Activated gamma-delta T cell treated with anti-CD3 and anti-CD28 coated beads, Interleukin-2, amount 50 U/mL, for 16 hours (primary cell): ENCODE measurements around the gene BTBD9.

ENCODE experiments used
- DNase-seq: peaks from one replicate; pipeline ENCODE4 v3.0.0-alpha.2; 2020; ENCODE audit warnings: low read depth

BTBD9 gene

GRCh38 chr6:38341496-38341895 is 298.2 kb downstream of the BTBD9 start:
- DNase-seq = no peak

GRCh38 chr6:38339914-38340313 is 299.8 kb downstream of the BTBD9 start:
- DNase-seq = no peak

GRCh38 chr6:38337819-38338465 is 301.8 kb downstream of the BTBD9 start:
- no peak for DNase-seq

GRCh38 chr6:38336922-38337321 is 302.8 kb downstream of the BTBD9 start:
- no peak for DNase-seq

GRCh38 chr6:38326837-38327236 is 312.9 kb downstream of the BTBD9 start:
- DNase-seq = no peak

GRCh38 chr6:38323216-38323615 is 316.5 kb downstream of the BTBD9 start:
- DNase-seq = no peak

- DNase-seq = no peak
Observed at GRCh38 chr6:38322138-38322537, 317.6 kb downstream of the BTBD9 start.

GRCh38 chr6:38320843-38321242 is 318.9 kb downstream of the BTBD9 start:
- no peak for DNase-seq

GRCh38 chr6:38320358-38320757 is 319.4 kb downstream of the BTBD9 start:
- no peak for DNase-seq

- no peak for DNase-seq
Observed at GRCh38 chr6:38319256-38320212, 320.2 kb downstream of the BTBD9 start.

- DNase-seq = no peak
Observed at GRCh38 chr6:38316099-38316868, 323.4 kb downstream of the BTBD9 start.

- no peak for DNase-seq
Observed at GRCh38 chr6:38311201-38311600, 328.5 kb downstream of the BTBD9 start.

- no peak for DNase-seq
Observed at GRCh38 chr6:38310061-38310460, 329.7 kb downstream of the BTBD9 start.

GRCh38 chr6:38307740-38308139 is 332.0 kb downstream of the BTBD9 start:
- DNase-seq = no peak

GRCh38 chr6:38306931-38307330 is 332.8 kb downstream of the BTBD9 start:
- DNase-seq = no peak

GRCh38 chr6:38305995-38306681 is 333.6 kb downstream of the BTBD9 start:
- no peak for DNase-seq

GRCh38 chr6:38302838-38303237 is 336.9 kb downstream of the BTBD9 start:
- DNase-seq = no peak

GRCh38 chr6:38302081-38302480 is 337.6 kb downstream of the BTBD9 start:
- DNase-seq = no peak

GRCh38 chr6:38290133-38290799 is 349.5 kb downstream of the BTBD9 start:
- DNase-seq = no peak

GRCh38 chr6:38287487-38287886 is 352.2 kb downstream of the BTBD9 start:
- DNase-seq = no peak

- DNase-seq = no peak
Observed at GRCh38 chr6:38284802-38285394, 354.8 kb downstream of the BTBD9 start.
